Measurements from ENCODE around the gene GREB1L.

GRCh38 chr18:21267400-21267799 lies 25.4 kb downstream of the GREB1L start:
- no peak for TF ChIP-seq EZH2 (IDR thresholded peaks at IDR 0.05; ENCODE audit: low read length, missing control alignments)
- TF ChIP-seq, protein P1, sequence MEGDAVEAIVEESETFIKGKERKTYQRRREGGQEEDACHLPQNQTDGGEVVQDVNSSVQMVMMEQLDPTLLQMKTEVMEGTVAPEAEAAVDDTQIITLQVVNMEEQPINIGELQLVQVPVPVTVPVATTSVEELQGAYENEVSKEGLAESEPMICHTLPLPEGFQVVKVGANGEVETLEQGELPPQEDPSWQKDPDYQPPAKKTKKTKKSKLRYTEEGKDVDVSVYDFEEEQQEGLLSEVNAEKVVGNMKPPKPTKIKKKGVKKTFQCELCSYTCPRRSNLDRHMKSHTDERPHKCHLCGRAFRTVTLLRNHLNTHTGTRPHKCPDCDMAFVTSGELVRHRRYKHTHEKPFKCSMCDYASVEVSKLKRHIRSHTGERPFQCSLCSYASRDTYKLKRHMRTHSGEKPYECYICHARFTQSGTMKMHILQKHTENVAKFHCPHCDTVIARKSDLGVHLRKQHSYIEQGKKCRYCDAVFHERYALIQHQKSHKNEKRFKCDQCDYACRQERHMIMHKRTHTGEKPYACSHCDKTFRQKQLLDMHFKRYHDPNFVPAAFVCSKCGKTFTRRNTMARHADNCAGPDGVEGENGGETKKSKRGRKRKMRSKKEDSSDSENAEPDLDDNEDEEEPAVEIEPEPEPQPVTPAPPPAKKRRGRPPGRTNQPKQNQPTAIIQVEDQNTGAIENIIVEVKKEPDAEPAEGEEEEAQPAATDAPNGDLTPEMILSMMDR (conservative IDR thresholded peaks at IDR 0.05 in 1 of 2, IDR thresholded peaks at IDR 0.05 in 1 of 2; ENCODE audit: low read depth in 1 of 2, low read length in 2 of 2), result no peak

All from fibroblast of lung (primary cell).